Mesodermal cell (in vitro differentiated cells): ENCODE measurements around the gene FUOM.
A peak's percentile ranks its signal among the peaks of the same experiment; 100 is the strongest.

ENCODE experiments used
- H3K27ac ChIP-seq: 2 replicates; pipeline ENCODE4 v1.7.0; 2013; ENCODE audit warnings: mild to moderate bottlenecking, low read depth, low read length, moderate library complexity; ENCODE audit not compliant: severe bottlenecking
- H3K36me3 ChIP-seq: 2 replicates; pipeline ENCODE4 v1.7.1; 2013; ENCODE audit warnings: mild to moderate bottlenecking, low read length, moderate library complexity; ENCODE audit not compliant: control insufficient read depth, insufficient read depth
- H3K4me1 ChIP-seq: one replicate; pipeline ENCODE4 v1.7.1; 2013; ENCODE audit warnings: mild to moderate bottlenecking, low read length; ENCODE audit not compliant: insufficient read depth, control insufficient read depth, poor library complexity, severe bottlenecking
- H3K4me3 ChIP-seq: 2 replicates; pipeline ENCODE4 v1.7.0; 2013; ENCODE audit warnings: low read length, control low read depth, mild to moderate bottlenecking; ENCODE audit not compliant: insufficient read depth, poor library complexity, severe bottlenecking; ENCODE audit errors: extremely low read depth
- H3K9me3 ChIP-seq: 2 replicates; pipeline ENCODE4 v1.7.1; 2013; ENCODE audit warnings: mild to moderate bottlenecking, low read length, moderate library complexity; ENCODE audit not compliant: control insufficient read depth
- whole genome bisulfite sequencing, 2 experiments: methylation state at CpG; one replicate each; pipeline ENCODE4 v1.1.5; 2013; ENCODE audit warnings: missing lambda C conversion rate in 2 of 2; ENCODE audit not compliant: insufficient coverage in 2 of 2; 5-methylcytosine and 5-hydroxymethylcytosine counted together

Gene FUOM

DNA sequence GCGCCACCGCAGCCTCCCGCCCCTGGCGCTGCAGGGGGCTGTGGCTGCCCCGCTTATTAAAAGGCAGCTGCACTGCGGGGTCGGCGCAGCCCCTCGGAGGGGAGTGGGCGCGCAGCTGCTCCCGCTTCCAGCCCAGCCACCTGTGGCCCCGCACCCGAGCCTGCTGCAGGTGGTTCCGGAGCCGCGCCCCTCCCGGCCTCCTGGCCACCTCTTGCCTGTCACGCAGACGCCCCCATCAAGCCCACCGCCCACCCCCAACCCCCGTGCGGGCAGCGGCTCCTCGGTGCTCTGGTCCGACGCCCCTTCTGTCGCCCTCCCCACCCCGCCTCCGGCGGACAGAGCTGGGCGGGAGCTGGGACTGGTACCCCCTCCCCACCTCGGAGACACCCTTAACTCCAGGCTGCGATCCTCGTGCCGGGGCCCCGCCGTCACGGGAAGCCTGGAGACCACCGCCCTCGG, 21.7 kb downstream of the FUOM start:
- Histone ChIP-seq H3K36me3 (no peaks in the 10 kb centered on the region), H3K9me3 (no peaks in the 10 kb centered on the region), H3K27ac (no peak overlapping the region), H3K4me3 (no peak overlapping the region), H3K4me1 (peaks cover 12% of the 10 kb centered on the region)
- 19 to 22% methylated on average over 13 to 18 of the region's 41 CpGs for WGBS, 2 experiments

DNA sequence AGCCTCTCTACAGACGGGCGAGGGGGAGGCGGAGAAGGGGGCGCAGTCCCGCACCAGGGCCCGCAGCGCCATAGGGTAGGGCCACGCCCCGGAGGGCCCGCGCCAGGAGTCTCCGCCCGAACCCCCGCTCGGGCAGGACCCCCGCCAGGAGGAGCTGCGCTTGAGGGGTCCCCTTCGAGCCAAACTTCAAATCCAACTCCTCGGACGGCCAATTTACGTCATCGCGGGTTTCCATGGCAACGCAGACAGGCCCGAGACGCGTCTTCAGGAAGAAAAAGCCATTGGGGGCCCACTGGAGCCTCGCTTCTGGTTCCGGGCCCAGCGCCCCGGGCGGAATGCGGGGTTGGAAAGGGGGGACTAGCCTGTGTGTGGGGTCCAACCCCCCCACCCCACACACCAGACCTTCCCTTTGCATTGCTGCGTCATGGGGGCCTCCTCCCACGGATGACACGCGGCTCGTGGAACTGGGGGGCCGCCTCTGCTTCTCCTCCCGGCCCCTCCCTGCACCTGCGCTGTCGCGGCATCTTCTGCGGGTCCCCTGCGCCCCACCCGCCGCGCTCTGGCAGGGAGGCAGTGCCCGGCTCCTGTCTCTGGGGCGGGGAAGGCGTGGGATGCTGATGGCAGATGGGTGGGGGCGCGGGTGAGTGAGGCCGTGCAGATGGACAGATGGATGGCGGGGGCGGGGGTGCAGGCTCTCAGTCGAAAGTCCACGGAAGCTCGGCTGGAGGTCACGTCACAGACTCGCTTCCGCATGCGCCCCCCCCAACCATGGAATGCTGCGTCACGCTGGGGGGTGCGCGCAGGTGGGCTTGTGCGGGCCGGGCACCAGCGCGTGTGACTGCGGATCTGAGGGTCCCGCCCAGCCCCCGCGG, 22.3 kb downstream of the FUOM start:
- WGBS, 2 experiments: 7 to 10% methylated on average over 47 to 63 of the region's 75 CpGs
- H3K36me3 ChIP-seq: no peaks in the 10 kb centered on the region
- H3K4me1 ChIP-seq: peaks cover 12% of the 10 kb centered on the region
- H3K9me3 ChIP-seq: no peaks in the 10 kb centered on the region
- peak overlapping the region; percentile 36 for H3K4me3 ChIP-seq
- no peak overlapping the region for H3K27ac ChIP-seq

DNA sequence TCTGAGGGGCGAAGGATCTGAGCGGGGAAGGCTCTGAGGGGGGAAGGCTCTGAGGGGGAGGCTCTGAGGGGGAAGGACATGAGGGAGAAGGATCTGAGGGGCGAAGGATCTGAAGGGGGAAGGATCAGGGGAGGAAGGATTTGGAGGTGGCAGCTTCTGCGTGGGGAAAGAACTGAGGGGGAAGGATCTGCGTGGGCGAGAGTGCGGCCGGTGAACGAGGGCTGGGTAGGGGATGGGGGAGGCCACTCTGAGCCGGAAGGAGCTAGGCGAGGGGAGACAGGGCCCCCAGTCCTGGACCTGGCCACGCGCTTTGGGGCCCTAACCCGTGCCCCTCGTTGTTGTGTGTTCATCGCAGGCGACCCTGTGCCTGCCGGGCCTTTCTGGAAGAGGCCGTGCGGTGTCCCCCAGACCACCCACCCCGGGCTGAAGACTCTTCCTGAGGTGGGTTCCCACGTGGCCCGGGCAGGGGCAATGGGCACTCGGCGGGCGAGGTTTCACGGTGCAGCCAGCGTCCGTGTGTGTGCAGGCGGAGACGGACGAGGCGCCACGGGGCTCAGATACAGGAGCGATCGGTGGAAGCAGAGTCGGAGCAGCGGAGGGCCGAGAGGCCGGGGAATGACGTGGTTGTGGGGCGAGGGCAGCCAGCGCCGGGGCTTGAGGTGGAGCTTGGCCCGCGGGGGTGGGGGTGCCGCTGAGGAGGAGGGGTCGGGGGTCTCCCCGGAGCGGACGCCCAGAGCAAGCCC, 23.1 kb downstream of the FUOM start:
- no peaks in the 10 kb centered on the region for H3K36me3 ChIP-seq
- H3K27ac ChIP-seq: no peak overlapping the region
- peaks cover 12% of the 10 kb centered on the region for H3K4me1 ChIP-seq
- H3K4me3 ChIP-seq: peak overlapping the region; percentile 36
- 23 to 27% methylated on average over 40 to 44 of the region's 51 CpGs for WGBS, 2 experiments
- no peaks in the 10 kb centered on the region for H3K9me3 ChIP-seq

DNA sequence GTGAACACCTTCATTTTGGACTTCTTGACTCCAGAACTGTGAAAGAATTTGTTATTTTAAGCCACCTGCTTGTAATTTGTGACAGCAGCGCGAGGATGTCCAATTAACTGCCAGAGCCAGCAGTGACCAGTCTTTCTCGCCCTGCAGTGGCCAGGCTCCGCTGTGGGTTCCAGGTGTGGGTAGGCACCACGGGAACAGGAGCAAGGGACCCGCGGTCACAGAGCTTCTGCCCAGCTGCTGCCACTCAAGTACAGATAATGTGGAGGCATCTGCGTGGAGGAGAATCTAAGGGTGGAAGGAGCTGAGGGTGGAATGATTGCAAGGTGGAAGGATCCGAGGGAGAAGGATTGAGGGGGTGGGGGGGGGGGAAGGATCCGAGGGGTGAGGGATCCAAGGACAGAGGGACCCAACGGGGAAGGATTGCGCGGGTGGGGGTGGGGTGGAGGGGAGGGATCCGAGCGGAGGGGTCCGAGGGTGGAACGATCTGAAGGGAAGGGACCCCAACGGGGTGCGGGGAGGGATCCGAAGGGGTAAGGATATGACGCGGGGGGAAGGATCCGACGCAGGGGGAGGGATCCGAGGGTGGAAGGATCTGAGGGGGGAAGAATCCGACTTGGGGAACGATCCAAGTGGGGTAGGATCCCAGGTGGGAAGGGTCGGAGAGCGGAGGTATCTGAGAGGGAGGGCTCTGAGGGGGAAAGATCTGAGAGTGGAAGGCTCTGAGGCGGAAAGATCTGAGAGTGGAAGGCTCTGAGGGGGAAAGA, 24.7 kb downstream of the FUOM start:
- WGBS, 2 experiments: 67 to 72% methylated on average over 16 to 28 of the region's 30 CpGs
- Histone ChIP-seq H3K9me3 (no peaks in the 10 kb centered on the region), H3K4me3 (no peak overlapping the region), H3K4me1 (peaks cover 16% of the 10 kb centered on the region), H3K27ac (no peak overlapping the region), H3K36me3 (no peaks in the 10 kb centered on the region)

DNA sequence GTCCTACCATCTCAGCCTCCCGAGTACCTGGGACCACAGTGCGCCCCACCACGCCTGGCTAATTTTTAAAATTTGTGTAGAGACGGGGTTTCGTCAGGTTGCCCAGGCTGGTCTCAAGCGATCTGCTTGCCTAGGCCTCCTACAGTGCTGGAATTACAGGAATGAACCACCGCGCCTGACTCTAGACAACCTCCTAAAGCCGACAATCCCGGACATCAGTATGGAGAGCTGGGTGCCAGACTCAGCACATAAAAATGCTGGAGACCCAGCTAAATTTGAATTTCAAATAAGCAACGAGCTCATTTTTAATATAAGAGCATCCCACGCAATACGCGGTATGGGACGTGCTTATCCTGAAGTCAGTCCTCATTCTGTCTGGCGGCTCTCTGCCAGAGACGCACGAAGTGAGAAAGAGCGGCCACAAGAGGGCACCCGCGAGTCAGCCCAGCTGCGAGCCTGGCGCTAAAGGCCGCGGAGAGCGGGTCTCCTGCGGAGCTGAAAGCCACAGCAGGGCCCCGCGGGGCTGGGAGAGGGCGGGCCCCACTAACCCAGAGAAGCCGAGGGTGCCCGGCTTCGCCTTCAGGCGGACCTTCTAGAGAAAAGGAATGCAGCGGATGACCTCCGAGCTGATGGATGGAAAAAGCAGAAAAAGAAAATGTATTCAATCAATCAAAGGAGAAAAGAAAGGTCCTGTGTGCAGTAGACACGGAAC, 28.2 kb downstream of the FUOM start:
- Histone ChIP-seq H3K4me3 (no peak overlapping the region), H3K9me3 (no peaks in the 10 kb centered on the region), H3K4me1 (peaks cover 5% of the 10 kb centered on the region), H3K27ac (no peak overlapping the region), H3K36me3 (no peaks in the 10 kb centered on the region)
- 6 to 7% methylated on average over 35 to 36 of the region's 37 CpGs for WGBS, 2 experiments

DNA sequence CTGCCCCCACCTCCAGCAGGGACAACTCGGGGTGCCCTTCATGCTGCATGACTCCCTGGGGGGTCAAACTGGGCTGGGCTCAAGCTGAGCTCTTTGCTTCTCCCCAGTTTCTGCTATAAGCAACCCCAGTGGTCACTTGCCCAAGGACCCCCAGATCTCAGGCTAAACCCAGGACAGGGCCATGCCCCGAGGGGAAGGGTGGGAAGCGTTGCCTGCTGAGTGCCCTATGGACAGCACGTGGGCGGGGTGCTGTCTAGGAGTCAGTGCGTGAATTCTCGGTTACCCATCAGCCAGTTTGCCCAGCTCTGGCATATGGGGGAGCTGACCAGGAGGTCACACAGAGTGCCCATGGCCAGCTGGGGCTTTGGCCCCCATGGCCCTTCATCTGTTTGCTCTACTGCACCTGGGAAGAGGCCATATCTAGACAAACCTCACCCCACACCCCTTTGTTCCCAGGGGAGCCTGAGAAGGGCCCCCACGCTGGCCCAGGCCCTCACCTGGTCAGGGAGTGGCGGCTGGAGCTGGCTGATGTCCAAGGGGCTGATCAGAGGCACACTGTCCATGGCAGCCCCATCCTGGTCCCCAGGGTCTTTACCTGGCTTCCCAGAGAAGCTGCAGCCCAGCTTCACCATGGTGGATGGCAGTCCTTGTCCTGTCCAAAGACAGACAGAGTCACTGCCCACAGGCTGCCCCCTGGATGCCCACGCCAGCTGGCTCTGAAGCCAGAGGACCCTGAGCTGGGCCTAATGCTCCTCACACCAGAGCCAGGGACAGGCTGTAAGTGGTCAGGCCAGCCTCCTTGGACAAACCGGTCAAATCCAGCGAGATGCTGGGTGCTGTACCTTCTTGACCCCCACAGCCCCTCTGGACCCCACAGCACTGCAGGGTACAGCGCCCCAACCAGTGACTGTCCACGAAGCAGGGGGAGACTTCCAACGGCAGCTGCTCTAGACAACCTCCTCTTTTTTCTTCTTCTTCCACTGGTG, 29.2 kb downstream of the FUOM start:
- H3K36me3 ChIP-seq: no peaks in the 10 kb centered on the region
- no peak overlapping the region for H3K27ac ChIP-seq
- WGBS, 2 experiments: 86 to 91% methylated on average over 11 to 15 of the region's 15 CpGs
- H3K4me1 ChIP-seq: peaks cover 4% of the 10 kb centered on the region
- H3K9me3 ChIP-seq: no peaks in the 10 kb centered on the region
- no peak overlapping the region for H3K4me3 ChIP-seq

DNA sequence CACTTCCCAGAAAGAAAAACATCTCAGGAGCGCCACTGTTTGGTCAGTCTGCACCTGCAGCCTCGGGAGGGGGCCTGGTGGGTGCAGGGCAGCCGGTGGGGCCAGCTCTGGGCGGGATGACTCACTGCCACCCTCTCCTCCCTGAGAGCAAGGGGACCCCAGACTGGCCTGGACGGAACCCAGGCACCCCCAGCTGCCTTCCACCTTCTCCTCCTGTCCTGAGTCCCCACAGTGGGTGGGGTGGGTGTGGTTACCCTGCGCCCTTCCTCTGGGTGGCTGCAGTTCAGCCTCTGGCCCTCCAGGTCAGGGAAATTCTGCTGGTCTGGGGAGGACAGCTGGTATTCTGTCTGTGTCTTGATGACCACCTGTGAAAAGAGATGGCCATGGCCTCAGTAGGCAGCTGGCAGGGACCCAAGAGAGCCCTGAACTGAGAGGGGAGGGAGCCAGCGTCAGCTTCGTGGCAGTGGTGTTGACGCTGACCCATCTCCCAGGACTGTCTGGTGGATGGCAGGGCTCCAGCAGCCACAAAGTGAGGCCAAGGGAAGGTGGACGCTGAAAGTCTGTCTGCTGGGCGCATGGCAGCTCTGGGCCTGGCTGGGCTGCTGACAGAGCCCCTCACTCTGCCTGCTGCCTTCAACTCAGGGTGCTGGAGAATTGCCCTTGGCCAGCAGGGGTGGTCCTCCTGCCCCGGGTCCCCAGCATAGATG, 30.0 kb downstream of the FUOM start:
- Histone ChIP-seq H3K9me3 (no peaks in the 10 kb centered on the region), H3K36me3 (no peaks in the 10 kb centered on the region), H3K27ac (no peak overlapping the region), H3K4me3 (no peak overlapping the region), H3K4me1 (peaks cover 4% of the 10 kb centered on the region)
- 75 to 92% methylated on average over 9 to 10 of the region's 12 CpGs for WGBS, 2 experiments

DNA sequence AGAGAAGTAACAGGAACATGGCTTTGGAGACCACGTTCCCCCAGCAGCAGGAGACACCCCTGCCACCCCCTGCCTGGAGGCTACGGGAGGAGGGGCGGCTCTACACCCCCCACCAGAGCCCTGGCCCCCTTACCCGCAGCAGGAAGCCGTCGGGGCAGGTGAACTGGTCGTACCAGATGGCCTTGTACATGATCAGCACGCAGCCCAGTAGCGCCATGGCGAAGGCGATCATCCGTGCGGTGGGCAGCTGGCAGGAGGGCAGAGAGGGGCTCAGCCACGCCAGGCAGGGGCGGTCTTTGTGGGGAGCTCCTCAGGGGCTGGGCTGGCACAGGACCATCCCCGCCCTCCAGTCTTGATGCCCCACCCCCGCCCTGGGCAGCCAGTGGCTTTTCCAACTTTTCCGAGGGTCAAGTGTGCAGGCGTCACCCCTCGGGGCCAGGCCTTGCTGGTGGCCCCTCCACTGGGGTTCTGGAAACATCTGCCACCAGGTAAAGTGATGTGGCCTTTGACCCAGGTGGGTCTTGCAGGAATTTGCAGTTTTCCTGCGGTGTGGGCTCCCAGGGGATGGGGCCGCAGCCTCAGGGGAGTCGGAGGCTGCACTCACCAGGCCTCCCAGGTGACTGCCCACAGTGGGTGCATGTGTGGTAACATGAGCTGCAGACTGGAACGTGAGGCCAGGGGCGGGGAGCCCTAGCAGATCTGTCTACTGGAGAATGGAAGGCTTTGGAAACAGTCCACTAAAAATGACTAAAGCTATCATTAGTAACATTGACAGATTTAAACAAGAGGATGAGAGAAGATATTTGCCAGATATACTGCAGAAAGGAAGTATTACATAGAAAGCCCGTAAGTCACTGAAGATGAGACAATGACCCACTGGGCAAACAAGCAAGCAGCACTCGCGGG, 30.8 kb downstream of the FUOM start:
- Histone ChIP-seq H3K4me3 (no peak overlapping the region), H3K27ac (no peak overlapping the region), H3K9me3 (no peaks in the 10 kb centered on the region), H3K36me3 (no peaks in the 10 kb centered on the region), H3K4me1 (peaks cover 4% of the 10 kb centered on the region)
- 75 to 80% methylated on average over 23 to 24 of the region's 28 CpGs for WGBS, 2 experiments
